Upper lobe of left lung (tissue), 4 donors: ENCODE results near the gene MORC1.

ENCODE experiments used
- CTCF ChIP-seq, 6 experiments: fragments of 450-650 bp in 4 of 6; fragments of 200-600 bp in 2 of 6; sonication (generic) in 2 of 6; IDR thresholded peaks; one replicate each; pipeline ENCODE4 v1.5.1; 2016 to 2019; ENCODE audit warnings: antibody characterized with exemption in 6 of 6
- EP300 ChIP-seq, 4 donors: sonication (generic); formaldehyde crosslinking; IDR thresholded peaks; one replicate each; pipeline ENCODE4 v1.5.1; 2017; ENCODE audit warnings: antibody characterized with exemption in 4 of 4, control low read depth in 2 of 4

DNA sequence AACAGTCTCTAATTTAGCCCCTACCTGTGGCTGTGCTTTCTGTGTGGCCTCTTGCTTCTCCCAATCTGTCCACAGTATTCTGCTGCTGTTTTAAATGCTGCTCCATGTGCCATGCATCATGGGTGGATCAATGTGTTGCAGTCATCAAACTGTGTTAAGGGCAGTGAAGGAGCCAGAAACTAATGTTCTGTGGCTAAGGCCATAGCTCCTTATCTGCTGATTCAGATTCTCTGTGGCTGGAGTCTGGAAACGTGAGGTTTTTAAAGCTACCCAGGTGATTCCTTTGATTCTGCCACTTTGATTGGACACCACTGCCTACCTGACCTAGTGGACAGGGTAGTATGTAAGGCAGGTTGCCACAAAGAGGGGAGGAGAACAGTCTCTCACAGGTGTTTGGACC lies 44.8 kb downstream of the MORC1 start:
- no peak for TF ChIP-seq CTCF (IDR thresholded peaks at IDR 0.05)
- TF ChIP-seq EP300 (IDR thresholded peaks at IDR 0.05) = no peak
